Right lobe of liver (tissue), 4 donors: Measurements from ENCODE around the gene FGD2.

Experiments
- POLR2A ChIP-seq: fragments of 450-650 bp; IDR thresholded peaks from one replicate; pipeline ENCODE4 v1.6.1; 2017; ENCODE audit warnings: antibody characterized with exemption, mild to moderate bottlenecking
- TF ChIP-seq, protein P1 (sequence below), 4 donors: fragments of 200-600 bp in 3 of 4; fragments of 450-650 bp in 1 of 4; IDR thresholded peaks; one replicate each; pipeline versions ENCODE4 v1.5.1 to v1.8.0; 2016 to 2022; ENCODE audit warnings: antibody characterized with exemption in 4 of 4, mild to moderate bottlenecking in 2 of 4
- donor health status: DM: no; HTN: no; CAD: no.
- donor health status: DM: no; HTN: no; CAD: no.
- donor health status: DM: no; HTN: yes; CAD: no.

DNA sequence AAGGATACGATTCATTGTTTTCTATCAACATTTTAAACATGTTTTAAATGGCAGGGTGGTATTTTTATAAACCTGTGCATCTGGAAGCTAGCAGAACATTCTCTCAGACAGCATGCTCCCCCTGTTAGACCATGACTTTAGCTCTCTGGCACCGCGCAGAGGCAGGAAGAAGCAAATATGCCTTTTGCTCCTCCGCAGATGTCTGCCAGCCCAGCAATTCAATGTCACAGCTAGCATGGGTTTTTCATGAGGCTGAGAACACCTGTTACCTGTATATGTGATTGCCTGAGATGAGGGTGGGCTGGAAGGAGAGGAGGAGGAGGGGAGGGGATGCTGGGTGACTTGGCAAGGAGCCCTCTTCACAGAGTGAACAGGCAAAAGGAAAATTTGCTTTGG lies 26.1 kb upstream of the FGD2 start:
- no peak for TF ChIP-seq POLR2A
- TF ChIP-seq, protein P1, sequence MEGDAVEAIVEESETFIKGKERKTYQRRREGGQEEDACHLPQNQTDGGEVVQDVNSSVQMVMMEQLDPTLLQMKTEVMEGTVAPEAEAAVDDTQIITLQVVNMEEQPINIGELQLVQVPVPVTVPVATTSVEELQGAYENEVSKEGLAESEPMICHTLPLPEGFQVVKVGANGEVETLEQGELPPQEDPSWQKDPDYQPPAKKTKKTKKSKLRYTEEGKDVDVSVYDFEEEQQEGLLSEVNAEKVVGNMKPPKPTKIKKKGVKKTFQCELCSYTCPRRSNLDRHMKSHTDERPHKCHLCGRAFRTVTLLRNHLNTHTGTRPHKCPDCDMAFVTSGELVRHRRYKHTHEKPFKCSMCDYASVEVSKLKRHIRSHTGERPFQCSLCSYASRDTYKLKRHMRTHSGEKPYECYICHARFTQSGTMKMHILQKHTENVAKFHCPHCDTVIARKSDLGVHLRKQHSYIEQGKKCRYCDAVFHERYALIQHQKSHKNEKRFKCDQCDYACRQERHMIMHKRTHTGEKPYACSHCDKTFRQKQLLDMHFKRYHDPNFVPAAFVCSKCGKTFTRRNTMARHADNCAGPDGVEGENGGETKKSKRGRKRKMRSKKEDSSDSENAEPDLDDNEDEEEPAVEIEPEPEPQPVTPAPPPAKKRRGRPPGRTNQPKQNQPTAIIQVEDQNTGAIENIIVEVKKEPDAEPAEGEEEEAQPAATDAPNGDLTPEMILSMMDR (IDR thresholded peaks at IDR 0.05): peak; percentile 44 to 60 (median 48)
